Esophagus (tissue), 2 donors: ENCODE measurements around the gene HESX1. TPM values are rescaled to one million over a fixed set of nuclear protein-coding genes. Genes with fewer than 3 reads are reported as not detected.
A peak's percentile ranks its signal among the peaks of the same experiment; 100 is the strongest.

Experiments
- H3K27ac ChIP-seq, 2 donors: one replicate each; pipeline ENCODE4 v1.5.1; 2013; ENCODE audit warnings: low read depth in 2 of 2, mild to moderate bottlenecking in 2 of 2, inconsistent platforms in 1 of 2, low read length in 1 of 2, moderate library complexity in 1 of 2
- H3K27me3 ChIP-seq, 2 donors: one replicate each; pipeline ENCODE4 v1.6.1; 2013; ENCODE audit warnings: low read length in 2 of 2, control low read depth in 1 of 2, mild to moderate bottlenecking in 1 of 2; ENCODE audit not compliant: insufficient read depth in 2 of 2, control insufficient read depth in 1 of 2
- H3K36me3 ChIP-seq, 2 donors: one replicate each; pipeline ENCODE4 v1.6.1; 2013; ENCODE audit warnings: low read length in 1 of 2; ENCODE audit not compliant: control insufficient read depth in 2 of 2, insufficient read depth in 2 of 2
- H3K4me1 ChIP-seq, 2 donors: one replicate each; pipeline ENCODE4 v1.6.1; 2013; ENCODE audit warnings: low read length in 1 of 2; ENCODE audit not compliant: control insufficient read depth in 2 of 2, insufficient read depth in 2 of 2
- H3K4me3 ChIP-seq, 2 donors: one replicate each; pipeline ENCODE4 v1.5.1; 2013; ENCODE audit warnings: low read length in 2 of 2, mild to moderate bottlenecking in 2 of 2, low read depth in 1 of 2, moderate library complexity in 1 of 2
- H3K9me3 ChIP-seq, 2 donors: one replicate each; pipeline ENCODE4 v1.6.1; 2013; ENCODE audit warnings: mild to moderate bottlenecking in 2 of 2, low read depth in 1 of 2, low read length in 1 of 2, moderate library complexity in 1 of 2; ENCODE audit not compliant: control insufficient read depth in 2 of 2, insufficient read depth in 1 of 2
- WGBS, 2 donors: extraction: QIAGEN DNeasy Blood & Tissue Kit; methylation state at CpG; one replicate each; pipeline ENCODE4 v1.1.7; 2013; 5-methylcytosine and 5-hydroxymethylcytosine counted together
- polyA plus RNA-seq, 2 donors: library from polyadenylated mRNA; stranded (reverse); fragments of 200-250 nt; gene quantifications; one replicate each; pipeline ENCODE4 v1.2.3, GENCODE V29; 2013
- donor health status: healthy with polysubstance abuse.
- donor health status: Bipolar disorder and iron deficiency.

HESX1 gene
- 1 to 10 TPM in 1 of 2 donors, under 1 TPM in 1; 0.51 to 1.1 TPM for polyA plus RNA-seq

DNA sequence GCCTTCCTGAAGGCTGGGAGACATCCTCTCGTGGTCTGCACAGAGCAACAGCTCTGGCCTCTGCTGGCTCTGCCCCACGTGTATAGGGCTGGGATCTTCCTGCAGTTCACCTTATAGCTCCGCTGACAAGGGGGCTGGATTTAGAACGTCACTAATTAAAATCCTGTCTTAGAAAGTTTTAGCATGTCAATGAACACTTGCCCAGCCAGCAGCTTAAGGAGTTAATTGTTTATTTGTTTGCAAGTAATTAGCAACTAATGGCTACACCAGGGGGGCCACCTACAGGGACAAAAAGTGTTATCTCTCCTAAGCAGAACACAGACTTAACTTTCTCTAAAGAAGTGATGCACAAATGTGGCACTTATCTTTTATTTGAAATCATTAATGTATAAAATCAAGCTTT is at the start of gene HESX1:
HESX1 (minus strand) TSS at position 84 of the 403 bp plus-strand sequence; CDS start at position 24, 60 bp downstream.
- 63 to 64% methylated on average over 4 of the region's 4 CpGs for WGBS, 2 donors
- Histone ChIP-seq H3K4me1 (no peaks in the 10 kb centered on the region), H3K27ac (no peak within 1 kb of the TSS), H3K36me3 (no peaks in the 10 kb centered on the region), H3K27me3 (no peaks in the 10 kb centered on the region), H3K9me3 (no peaks in the 10 kb centered on the region), H3K4me3 (no peak within 1 kb of the TSS)

- Histone ChIP-seq H3K4me1 (no peaks in the 10 kb centered on the region), H3K27ac (no peak overlapping the region), H3K36me3 (peaks cover 6 to 10% of the 10 kb centered on the region in 2 donors), H3K9me3 (no peaks in the 10 kb centered on the region), H3K4me3 (no peak overlapping the region), H3K27me3 (no peaks in the 10 kb centered on the region)
- 77 to 82% methylated on average over 2 of the region's 2 CpGs for WGBS, 2 donors
Observed at GRCh38 chr3:57244946-57245345, 45.2 kb upstream of the HESX1 start.

DNA sequence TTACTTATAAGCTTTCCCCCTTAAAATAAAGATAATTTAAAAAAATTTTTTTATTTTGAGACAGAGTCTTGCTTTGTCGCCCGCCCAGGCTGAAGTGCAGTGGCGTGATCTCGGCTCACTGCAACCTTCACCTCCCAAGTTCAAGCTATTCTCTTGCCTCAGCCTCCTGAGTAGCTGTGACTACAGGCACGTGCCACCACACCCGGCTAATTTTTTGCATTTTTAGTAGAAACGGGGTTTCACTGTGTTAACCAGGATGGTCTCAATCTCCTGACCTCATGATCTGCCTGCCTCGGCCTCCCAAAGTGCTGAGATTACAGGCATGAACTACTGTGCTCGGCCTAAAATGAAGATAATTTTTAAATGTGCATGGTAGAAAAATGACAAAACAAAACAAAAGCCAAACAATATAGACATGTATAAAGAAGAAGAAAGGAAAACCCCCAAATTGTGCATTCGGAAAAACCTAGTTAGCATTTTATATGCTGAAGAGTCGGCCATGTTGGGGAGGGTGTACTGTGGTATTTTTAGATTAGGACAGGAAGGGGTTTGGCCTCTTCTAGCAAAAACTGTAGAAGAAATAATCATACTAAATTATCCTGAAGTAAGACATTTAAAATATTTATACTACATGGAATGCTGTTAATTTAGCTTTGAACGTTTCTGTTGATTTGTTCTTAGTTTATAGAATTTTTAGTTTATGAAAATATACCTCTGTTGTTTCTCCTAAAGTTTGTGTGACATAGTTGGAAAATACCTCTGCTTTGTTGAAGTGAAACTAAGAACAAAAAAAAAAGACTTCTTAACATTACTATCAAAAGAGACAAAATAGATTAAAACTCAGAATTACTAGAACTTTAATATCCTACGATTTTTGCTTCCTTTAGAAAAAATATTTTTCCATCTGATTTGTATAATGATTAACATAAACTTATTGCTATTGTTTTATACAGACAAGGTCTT is 35.1 kb upstream of the HESX1 start:
- Histone ChIP-seq H3K27me3 (no peaks in the 10 kb centered on the region), H3K36me3 (no peaks in the 10 kb centered on the region), H3K4me1 (no peaks in the 10 kb centered on the region), H3K27ac (no peak overlapping the region), H3K4me3 (no peak overlapping the region), H3K9me3 (no peaks in the 10 kb centered on the region)
- WGBS, 2 donors: 90 to 92% methylated on average over 13 of the region's 13 CpGs

GRCh38 chr3:57233799-57234198 is 34.0 kb upstream of the HESX1 start:
- 95 to 98% methylated on average over 2 of the region's 2 CpGs for WGBS, 2 donors
- Histone ChIP-seq H3K27ac (no peak overlapping the region), H3K4me1 (no peaks in the 10 kb centered on the region), H3K9me3 (no peaks in the 10 kb centered on the region), H3K36me3 (no peaks in the 10 kb centered on the region), H3K4me3 (no peak overlapping the region), H3K27me3 (no peaks in the 10 kb centered on the region)

DNA sequence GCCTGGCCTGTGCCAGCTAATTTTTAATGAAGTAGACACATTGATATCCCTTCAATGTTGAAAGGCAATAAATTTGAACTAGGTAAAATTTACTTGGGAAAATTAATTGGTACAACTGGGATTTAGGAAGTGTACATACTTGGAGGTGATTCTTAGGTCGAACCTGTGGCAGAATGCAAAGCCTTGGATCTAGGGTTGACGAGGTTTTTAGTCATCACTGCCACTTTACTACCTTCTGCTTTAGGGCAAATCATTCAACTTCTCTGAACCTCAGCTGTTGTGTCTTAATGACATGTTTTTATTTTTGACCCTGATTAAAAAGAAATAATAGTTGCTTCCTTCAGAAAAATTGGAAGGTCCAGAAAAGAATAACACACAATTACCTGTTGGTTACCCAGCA is 30.2 kb upstream of the HESX1 start:
- 50 to 66% methylated on average over 2 of the region's 2 CpGs for WGBS, 2 donors
- H3K36me3 ChIP-seq: no peaks in the 10 kb centered on the region
- H3K9me3 ChIP-seq: no peaks in the 10 kb centered on the region
- no peak overlapping the region for H3K4me3 ChIP-seq
- H3K27ac ChIP-seq: peak overlapping the region in 1 of 2 donors; percentile 3
- H3K27me3 ChIP-seq: no peaks in the 10 kb centered on the region
- H3K4me1 ChIP-seq: no peaks in the 10 kb centered on the region

DNA sequence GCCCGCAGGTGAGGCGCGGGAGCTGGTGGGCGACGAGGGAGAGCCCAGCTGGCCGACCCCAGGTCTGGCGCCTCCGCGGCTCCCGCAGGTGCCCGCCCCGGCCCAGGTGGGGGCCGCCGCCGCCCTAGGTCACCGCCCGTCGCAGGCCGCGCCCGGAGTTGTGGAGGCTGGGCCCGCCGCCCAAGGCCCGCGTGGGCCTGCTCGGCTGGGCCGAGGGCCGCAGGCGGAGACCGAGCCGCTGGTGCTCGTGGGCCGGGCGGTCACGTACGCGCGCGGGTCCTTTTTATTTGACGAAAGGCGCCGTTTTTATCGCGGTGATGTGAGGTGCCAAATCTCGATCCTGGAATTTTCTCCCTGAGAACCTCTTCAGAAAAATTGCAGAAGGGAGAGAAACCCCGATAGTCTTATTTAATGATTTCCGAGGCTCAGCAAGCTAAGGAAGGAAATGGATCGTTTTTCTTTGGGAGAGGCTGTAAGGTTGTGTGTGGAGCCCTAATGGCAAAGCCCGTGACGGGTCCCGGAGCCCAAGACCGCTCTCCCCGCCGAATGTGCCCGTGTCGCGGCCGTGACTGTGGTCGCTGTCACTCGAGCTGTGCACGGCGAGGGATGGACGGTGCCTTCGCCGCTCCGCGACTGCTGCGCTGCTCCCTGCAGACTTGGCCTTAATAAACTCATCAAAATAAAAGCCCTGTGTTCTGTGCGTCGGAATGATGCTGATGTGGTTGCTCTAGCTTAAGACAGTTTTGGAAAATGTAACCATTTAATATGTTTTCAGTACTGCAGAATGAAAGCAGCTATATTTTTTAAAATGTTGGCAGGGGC is 28.4 kb upstream of the HESX1 start:
- peak overlapping the region; percentile 72 to 90 for H3K4me3 ChIP-seq
- H3K9me3 ChIP-seq: no peaks in the 10 kb centered on the region
- peak overlapping the region; percentile 89 to 96 for H3K27ac ChIP-seq
- H3K27me3 ChIP-seq: no peaks in the 10 kb centered on the region
- 0% methylated on average over 55 to 70 of the region's 70 CpGs for WGBS, 2 donors
- H3K4me1 ChIP-seq: no peaks in the 10 kb centered on the region
- no peaks in the 10 kb centered on the region for H3K36me3 ChIP-seq

- Histone ChIP-seq H3K4me1 (no peaks in the 10 kb centered on the region), H3K9me3 (no peaks in the 10 kb centered on the region), H3K4me3 (peak within 1 kb of the TSS; percentile 72 to 90)
Observed at GRCh38 chr3:57227204-57227929, 27.6 kb upstream of the HESX1 start, which contains the start of gene APPL1. TSS of gene APPL1 (plus strand) at chr3:57227729. CDS start at chr3:57227884, 155 bp downstream.

GRCh38 chr3:57226176-57226575 is 26.4 kb upstream of the HESX1 start:
- Histone ChIP-seq H3K9me3 (no peaks in the 10 kb centered on the region), H3K27me3 (no peaks in the 10 kb centered on the region), H3K4me1 (no peaks in the 10 kb centered on the region), H3K4me3 (no peak overlapping the region), H3K27ac (no peak overlapping the region), H3K36me3 (no peaks in the 10 kb centered on the region)
- 55 to 64% methylated on average over 2 of the region's 2 CpGs for WGBS, 2 donors

More at GRCh38 chr3:57227204-57227929, 27.6 kb upstream of the HESX1 start, which contains the start of gene APPL1:
- H3K36me3 ChIP-seq: no peaks in the 10 kb centered on the region
- H3K27me3 ChIP-seq: no peaks in the 10 kb centered on the region
- 0 to 1% methylated on average over 70 to 71 of the region's 71 CpGs for WGBS, 2 donors
- H3K27ac ChIP-seq: peak within 1 kb of the TSS; percentile 89 to 96

- Histone ChIP-seq H3K4me3 (no peak overlapping the region), H3K36me3 (no peaks in the 10 kb centered on the region), H3K4me1 (no peaks in the 10 kb centered on the region), H3K27me3 (no peaks in the 10 kb centered on the region), H3K27ac (no peak overlapping the region), H3K9me3 (no peaks in the 10 kb centered on the region)
- WGBS, 2 donors: 52 to 55% methylated on average over 4 of the region's 4 CpGs
Observed at GRCh38 chr3:57224856-57225255, 25.1 kb upstream of the HESX1 start.
